GM19099 (cell line): ENCODE data around the gene TTLL6.

Experiments used
- POLR2A ChIP-seq: IDR thresholded peaks from 3 replicates; pipeline ENCODE4 v1.6.1; 2011; ENCODE audit warnings: low read depth; ENCODE audit not compliant: insufficient read length; ENCODE audit errors: extremely low read depth

TTLL6 gene

GRCh38 chr17:48718761-48719641, 98.0 kb downstream of the TTLL6 start:
- TF ChIP-seq POLR2A = no peak

- TF ChIP-seq POLR2A = no peak
Measured at GRCh38 chr17:48718227-48718760, 98.7 kb downstream of the TTLL6 start.

- no peak for TF ChIP-seq POLR2A
Measured at GRCh38 chr17:48717367-48718226, 99.4 kb downstream of the TTLL6 start.

- TF ChIP-seq POLR2A = no peak
Measured at GRCh38 chr17:48715496-48716399, 101.3 kb downstream of the TTLL6 start.
